GM12878 (cell line): Measurements from ENCODE around the gene GDF11. TPM values are rescaled to one million over a fixed set of nuclear protein-coding genes. Genes with fewer than 3 reads are reported as not detected.
A peak's percentile ranks its signal among the peaks of the same experiment; 100 is the strongest.

ENCODE experiments used
- ASH2L ChIP-seq: fragments of 300-600, 200-600 bp; sonication (generic); IDR thresholded peaks from 2 replicates; pipeline ENCODE4 v1.6.1; 2017; ENCODE audit warnings: low read depth, mild to moderate bottlenecking, borderline replicate concordance
- ATF2 ChIP-seq: IDR thresholded peaks from 2 replicates; pipeline ENCODE4 v1.6.1; 2012; ENCODE audit warnings: low read length, inconsistent platforms
- BCLAF1 ChIP-seq: fragments of 450-650 bp; IDR thresholded peaks from 2 replicates; pipeline ENCODE4 v1.6.1; 2017; ENCODE audit warnings: antibody characterized with exemption, mild to moderate bottlenecking, moderate library complexity
- CBFB ChIP-seq: IDR thresholded peaks from 2 replicates; pipeline ENCODE4 v1.6.1; 2016; ENCODE audit warnings: antibody characterized with exemption, low read depth
- CBX5 ChIP-seq: sonication (generic); IDR thresholded peaks from 2 replicates; pipeline ENCODE4 v1.6.1; 2016; ENCODE audit warnings: low read depth, moderate library complexity, mild to moderate bottlenecking, inconsistent platforms
- HDGF ChIP-seq: fragments of 450-650 bp; IDR thresholded peaks from 2 replicates; pipeline ENCODE4 v1.6.1; 2016; ENCODE audit warnings: antibody characterized with exemption
- MTA2 ChIP-seq: fragments of 450-650 bp; IDR thresholded peaks from 2 replicates; pipeline ENCODE4 v1.6.1; 2016; ENCODE audit warnings: low read depth, mild to moderate bottlenecking, moderate library complexity
- MTA3 ChIP-seq: IDR thresholded peaks from 2 replicates; pipeline ENCODE4 v1.6.1; 2012; ENCODE audit warnings: low read length, inconsistent platforms, borderline replicate concordance
- PBX3 ChIP-seq: IDR thresholded peaks from 2 replicates; pipeline ENCODE4 v1.6.1; 2011; ENCODE audit warnings: mild to moderate bottlenecking, low read depth, low read length, moderate library complexity; ENCODE audit not compliant: insufficient replicate concordance
- PKNOX1 ChIP-seq: fragments of 450-650 bp; IDR thresholded peaks from 2 replicates; pipeline ENCODE4 v1.6.1; 2016; ENCODE audit warnings: mild to moderate bottlenecking
- POU2F2 ChIP-seq: IDR thresholded peaks from 3 replicates; pipeline ENCODE4 v1.6.1; 2011; ENCODE audit warnings: low read depth, mild to moderate bottlenecking, low read length, borderline replicate concordance
- RB1 ChIP-seq: fragments of 450-650 bp; formaldehyde crosslinking; IDR thresholded peaks from 2 replicates; pipeline ENCODE4 v1.6.1; 2017; ENCODE audit warnings: mild to moderate bottlenecking, borderline replicate concordance
- RCOR1 ChIP-seq: conservative IDR thresholded peaks from 2 replicates; pipeline ENCODE4 v1.6.1; 2012; ENCODE audit warnings: low read depth, low read length, improper control_type of control experiment
- SIN3A ChIP-seq: IDR thresholded peaks from 2 replicates; pipeline ENCODE4 v1.6.1; 2012; ENCODE audit warnings: low read depth, low read length, improper control_type of control experiment
- SIX5 ChIP-seq: IDR thresholded peaks from 2 replicates; pipeline ENCODE4 v1.6.1; 2011; ENCODE audit warnings: mild to moderate bottlenecking, low read depth, low read length, moderate library complexity; ENCODE audit not compliant: severe bottlenecking
- SMC3 ChIP-seq: IDR thresholded peaks from 2 replicates; pipeline ENCODE4 v1.6.1; 2011; ENCODE audit warnings: low read length, improper control_type of control experiment, borderline replicate concordance
- SUPT20H ChIP-seq: IDR thresholded peaks from 2 replicates; pipeline ENCODE4 v1.6.1; 2011; ENCODE audit warnings: low read depth, mild to moderate bottlenecking, low read length, moderate library complexity, borderline replicate concordance; ENCODE audit not compliant: control insufficient read depth
- TARDBP ChIP-seq: IDR thresholded peaks from 2 replicates; pipeline ENCODE4 v1.6.1; 2016; ENCODE audit warnings: borderline replicate concordance
- TCF7 ChIP-seq: IDR thresholded peaks from 2 replicates; pipeline ENCODE4 v1.6.1; 2014; ENCODE audit warnings: antibody characterized with exemption, borderline replicate concordance
- USF2 ChIP-seq: IDR thresholded peaks from 2 replicates; pipeline ENCODE4 v1.6.1; 2011; ENCODE audit warnings: low read depth, low read length, improper control_type of control experiment, borderline replicate concordance
- YBX1 ChIP-seq: fragments of 450-650 bp; IDR thresholded peaks from 2 replicates; pipeline ENCODE4 v1.6.1; 2016; ENCODE audit warnings: antibody characterized with exemption
- ZNF217 ChIP-seq: fragments of 450-650 bp; IDR thresholded peaks from 2 replicates; pipeline ENCODE4 v1.6.1; 2017; ENCODE audit warnings: antibody characterized with exemption, mild to moderate bottlenecking
- ZNF384 ChIP-seq: IDR thresholded peaks from 2 replicates; pipeline ENCODE4 v1.6.1; 2012; ENCODE audit warnings: low read depth, mild to moderate bottlenecking, low read length, improper control_type of control experiment, borderline replicate concordance
- ZZZ3 ChIP-seq: IDR thresholded peaks from 2 replicates; pipeline ENCODE4 v1.6.1; 2011; ENCODE audit warnings: low read depth; ENCODE audit not compliant: control insufficient read depth, insufficient read length
- polyA plus RNA-seq, 11 experiments: library from polyadenylated mRNA; depleted of rRNA in 4 of 11; unstranded in 6 of 11; stranded (reverse) in 5 of 11; fragments of >200 nt; fragmentation: Nextera tagmentation in 4 of 11; fragmentation: Illumina TruSeq in 1 of 11; extraction: Ambion mirVana in 4 of 11; extraction: Trizol in 1 of 11; gene quantifications; 1 replicate in 1 of 11; 2 replicates in 10 of 11; pipeline versions ENCODE4 v1.2.1 to v1.2.3, GENCODE V29; 2011 to 2016; ENCODE audit warnings: inconsistent platforms in 2 of 11, missing spikeins in 2 of 11, low read depth in 1 of 11
- total RNA-seq, 4 experiments: library from RNA; depleted of rRNA in 3 of 4; stranded (reverse); fragments of >200 nt in 3 of 4; fragmentation: Illumina TruSeq in 1 of 4; extraction: Trizol in 1 of 4; gene quantifications; 2 replicates each; pipeline versions ENCODE4 v1.2.1 to v1.2.3, GENCODE V29; 2013 to 2021

Gene GDF11
- total and polyA plus RNA-seq, 10 of the 15 experiments (the other 5 are each of a cell fraction or from before 2014, with no cell fraction given), result 0.83 to 15.4 (median 4.3) TPM

- peak; percentile 59 for TF ChIP-seq PBX3
- TF ChIP-seq ASH2L, result peak; percentile 35; the same call in 1 of the 2 replicates
- TF ChIP-seq ZZZ3, result no peak
- no peak for TF ChIP-seq ZNF217
- no peak for TF ChIP-seq MTA3
- no peak for TF ChIP-seq YBX1
- no peak for TF ChIP-seq RCOR1
- TF ChIP-seq PKNOX1, result peak; percentile 60
- TF ChIP-seq SIX5, result peak; percentile 28
- TF ChIP-seq USF2, result peak; percentile 99
- peak; percentile 74 for TF ChIP-seq TARDBP
- TF ChIP-seq SUPT20H, result no peak
- TF ChIP-seq HDGF, result no peak
- TF ChIP-seq SMC3, result no peak
- peak; percentile 43; the same call in 1 of the 2 replicates for TF ChIP-seq CBFB
- TF ChIP-seq MTA2, result peak; percentile 12; the same call in 1 of the 2 replicates
- no peak for TF ChIP-seq TCF7
- TF ChIP-seq ATF2, result no peak
- peak; percentile 98 for TF ChIP-seq SIN3A
- no peak for TF ChIP-seq CBX5
- TF ChIP-seq BCLAF1, result no peak
- no peak for TF ChIP-seq ZNF384
- no peak for TF ChIP-seq POU2F2
- peak; percentile 58; the same call in 1 of the 2 replicates for TF ChIP-seq RB1
Observed at GRCh38 chr12:55715833-55716581, 26.9 kb upstream of the GDF11 start, which contains the start of gene BLOC1S1 (continued).
